ENCODE results near the gene ADAMTS15. TPM values are rescaled to one million over a fixed set of nuclear protein-coding genes. Genes with fewer than 3 reads are reported as not detected.

ADAMTS15 gene
- total and polyA plus RNA-seq, 2 donors (not counting 3 experiments of a cell fraction or from before 2014, with no cell fraction given): 0.08 TPM; not detected in 1

DNA sequence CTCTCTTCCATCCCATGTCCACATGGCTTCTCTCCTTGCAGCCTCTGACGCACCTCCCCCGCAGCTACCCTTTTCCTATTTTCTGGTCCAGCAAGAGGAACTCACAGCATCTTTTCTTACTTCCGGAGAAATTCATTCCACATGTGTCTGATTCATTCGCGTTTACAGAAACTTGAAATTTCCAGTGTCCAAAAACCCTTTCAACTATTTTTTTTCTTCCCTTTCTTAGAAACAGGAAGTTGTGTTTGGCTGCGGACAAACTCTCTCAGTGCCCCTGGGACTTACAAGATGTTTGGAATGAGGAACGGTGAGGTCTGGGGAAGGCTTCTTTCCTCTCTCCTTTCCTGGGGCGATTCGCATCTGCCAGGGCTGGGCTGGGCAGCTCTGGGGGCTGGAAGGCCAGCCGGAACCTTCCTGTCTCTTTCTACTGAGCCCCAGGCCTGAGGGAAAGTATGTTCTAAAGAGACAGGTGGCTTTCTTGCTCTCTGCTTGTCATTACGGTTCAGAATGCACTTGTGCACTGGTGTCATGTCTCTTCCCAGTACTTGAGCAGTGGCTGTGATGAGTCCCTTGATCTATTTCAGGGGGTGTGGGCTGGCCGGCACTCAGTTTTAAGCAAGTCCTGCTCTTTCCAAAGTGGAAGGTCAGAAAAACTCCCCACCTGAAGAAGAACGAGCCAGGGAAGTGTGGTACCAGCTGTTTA, 47.5 kb upstream of the ADAMTS15 start:
- no peak for DNase-seq (ENCODE audit: low read depth, low spot score)

GRCh38 chr11:130402570-130402969, 45.9 kb upstream of the ADAMTS15 start:
- intact Hi-C loops (cut with micrococcal nuclease): no loop called here
- BruUV-seq (replicated peaks): no TSS peak
- dilution Hi-C loops (cut with MboI; ENCODE audit: extremely low pct_ligation_motif_present, low sequenced_read_pairs): no loop called here
- Histone ChIP-seq H3K79me2 (ENCODE audit: control insufficient read depth, insufficient read depth, low read length) (no peaks in the 10 kb centered on the region), H3K9ac (replicated peaks; ENCODE audit: extremely low read depth, insufficient read depth, low read length) (no peak overlapping the region), H2AFZ (ENCODE audit: low read depth, low read length) (no peak overlapping the region), H3K9me1 (replicated peaks; ENCODE audit: control insufficient read depth, extremely low read depth, insufficient read depth, low read length) (no peaks in the 10 kb centered on the region), H3K36me3 (ENCODE audit: control insufficient read depth in 2 of 2, extremely low read depth in 1 of 2, insufficient read depth in 2 of 2, low read length in 2 of 2) (no peaks in the 10 kb centered on the region), H3K4me1 (ENCODE audit: control insufficient read depth, extremely low read depth, insufficient read depth, low read length) (no peaks in the 10 kb centered on the region), H3K4me3 (replicated peaks in 1 of 3; ENCODE audit: insufficient read depth in 1 of 3, low read depth in 1 of 3, low read length in 3 of 3) (no peak overlapping the region), H3K27me3 (ENCODE audit: control insufficient read depth in 2 of 2, insufficient read depth in 2 of 2, low read length in 2 of 2) (no peaks in the 10 kb centered on the region), H3K27ac (ENCODE audit: insufficient read depth, low read depth, low read length) (no peak overlapping the region), H3K4me2 (ENCODE audit: insufficient read depth, low read length) (no peak overlapping the region), H4K20me1 (replicated peaks; ENCODE audit: control insufficient read depth, extremely low read depth, insufficient read depth, low read length) (no peaks in the 10 kb centered on the region), H3K9me3 (replicated peaks; ENCODE audit: control insufficient read depth, insufficient read depth, low read length) (no peaks in the 10 kb centered on the region)
- DNase-seq (ENCODE audit: low read depth, low spot score) (no peak), FAIRE-seq (no peak)
- no peak for TF ChIP-seq FOS (IDR thresholded peaks at IDR 0.05; ENCODE audit: borderline replicate concordance, insufficient read depth, low read length)
- no peak for TF ChIP-seq POLR2AphosphoS5 (IDR thresholded peaks at IDR 0.05; ENCODE audit: insufficient read depth, low read depth, low read length)
- no peak for TF ChIP-seq JUN (IDR thresholded peaks at IDR 0.05; ENCODE audit: borderline replicate concordance, insufficient read depth, insufficient read length, low read depth)
- no peak for TF ChIP-seq MYC (IDR thresholded peaks at IDR 0.05; ENCODE audit: low read depth, low read length)
- TF ChIP-seq POLR2A (IDR thresholded peaks at IDR 0.05; ENCODE audit: low read depth, low read length): no peak
- no peak for TF ChIP-seq GATA2 (IDR thresholded peaks at IDR 0.05; ENCODE audit: insufficient read depth, insufficient read length, low read depth, low read length)
- no peak for TF ChIP-seq MAX (IDR thresholded peaks at IDR 0.05; ENCODE audit: insufficient read depth, insufficient read length)
- TF ChIP-seq EZH2 (IDR thresholded peaks at IDR 0.05; ENCODE audit: borderline replicate concordance, low read depth, low read length, severe bottlenecking): no peak
- TF ChIP-seq, protein P1, sequence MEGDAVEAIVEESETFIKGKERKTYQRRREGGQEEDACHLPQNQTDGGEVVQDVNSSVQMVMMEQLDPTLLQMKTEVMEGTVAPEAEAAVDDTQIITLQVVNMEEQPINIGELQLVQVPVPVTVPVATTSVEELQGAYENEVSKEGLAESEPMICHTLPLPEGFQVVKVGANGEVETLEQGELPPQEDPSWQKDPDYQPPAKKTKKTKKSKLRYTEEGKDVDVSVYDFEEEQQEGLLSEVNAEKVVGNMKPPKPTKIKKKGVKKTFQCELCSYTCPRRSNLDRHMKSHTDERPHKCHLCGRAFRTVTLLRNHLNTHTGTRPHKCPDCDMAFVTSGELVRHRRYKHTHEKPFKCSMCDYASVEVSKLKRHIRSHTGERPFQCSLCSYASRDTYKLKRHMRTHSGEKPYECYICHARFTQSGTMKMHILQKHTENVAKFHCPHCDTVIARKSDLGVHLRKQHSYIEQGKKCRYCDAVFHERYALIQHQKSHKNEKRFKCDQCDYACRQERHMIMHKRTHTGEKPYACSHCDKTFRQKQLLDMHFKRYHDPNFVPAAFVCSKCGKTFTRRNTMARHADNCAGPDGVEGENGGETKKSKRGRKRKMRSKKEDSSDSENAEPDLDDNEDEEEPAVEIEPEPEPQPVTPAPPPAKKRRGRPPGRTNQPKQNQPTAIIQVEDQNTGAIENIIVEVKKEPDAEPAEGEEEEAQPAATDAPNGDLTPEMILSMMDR (IDR thresholded peaks at IDR 0.05; ENCODE audit: extremely low read depth in 1 of 2, insufficient read depth in 1 of 2, low read depth in 1 of 2, low read length in 2 of 2): no peak
- POLR2A ChIA-PET: no interaction called here
- CTCF ChIA-PET: interaction anchor here (1.6 kb wide), 1 partner anchor 190 kb away, joined by 5 read pairs; no protein-coding TSS in a partner anchor

More for the DNA sequence above, 47.5 kb upstream of the ADAMTS15 start:
- Histone ChIP-seq H2AFZ (ENCODE audit: low read depth, low read length) (no peak overlapping the region), H3K36me3 (ENCODE audit: control insufficient read depth in 2 of 2, extremely low read depth in 1 of 2, insufficient read depth in 2 of 2, low read length in 2 of 2) (no peaks in the 10 kb centered on the region), H3K27me3 (ENCODE audit: control insufficient read depth in 2 of 2, insufficient read depth in 2 of 2, low read length in 2 of 2) (no peaks in the 10 kb centered on the region), H3K9me3 (replicated peaks; ENCODE audit: control insufficient read depth, insufficient read depth, low read length) (no peaks in the 10 kb centered on the region), H4K20me1 (replicated peaks; ENCODE audit: control insufficient read depth, extremely low read depth, insufficient read depth, low read length) (no peaks in the 10 kb centered on the region), H3K9me1 (replicated peaks; ENCODE audit: control insufficient read depth, extremely low read depth, insufficient read depth, low read length) (no peaks in the 10 kb centered on the region), H3K27ac (ENCODE audit: insufficient read depth, low read depth, low read length) (no peak overlapping the region), H3K79me2 (ENCODE audit: control insufficient read depth, insufficient read depth, low read length) (no peaks in the 10 kb centered on the region), H3K4me1 (ENCODE audit: control insufficient read depth, extremely low read depth, insufficient read depth, low read length) (no peaks in the 10 kb centered on the region), H3K9ac (replicated peaks; ENCODE audit: extremely low read depth, insufficient read depth, low read length) (no peak overlapping the region), H3K4me3 (replicated peaks in 1 of 3; ENCODE audit: insufficient read depth in 1 of 3, low read depth in 1 of 3, low read length in 3 of 3) (no peak overlapping the region), H3K4me2 (ENCODE audit: insufficient read depth, low read length) (no peak overlapping the region)
- ChIA-PET CTCF (interaction anchor here (0.6 kb wide), 1 partner anchor 84 kb away, joined by 4 read pairs; no protein-coding TSS in a partner anchor), POLR2A (no interaction called here)
- dilution Hi-C loops (cut with MboI; ENCODE audit: extremely low pct_ligation_motif_present, low sequenced_read_pairs) (no loop called here), intact Hi-C loops (cut with micrococcal nuclease) (no loop called here)
- no TSS peak for BruUV-seq (replicated peaks)
- FAIRE-seq: no peak
- TF ChIP-seq, protein P1 (IDR thresholded peaks at IDR 0.05; ENCODE audit: extremely low read depth in 1 of 2, insufficient read depth in 1 of 2, low read depth in 1 of 2, low read length in 2 of 2): no peak
- TF ChIP-seq GATA2 (IDR thresholded peaks at IDR 0.05; ENCODE audit: insufficient read depth, insufficient read length, low read depth, low read length): no peak

Data from endothelial cell of umbilical vein (primary cell).